ENCODE results near the gene PCIF1.

The PCIF1 gene

GRCh38 chr20:45904583-45905504 lies 29.6 kb upstream of the PCIF1 start:
- no peak for DNase-seq

GRCh38 chr20:45905505-45906079 lies 28.9 kb upstream of the PCIF1 start:
- no peak for DNase-seq

DNA sequence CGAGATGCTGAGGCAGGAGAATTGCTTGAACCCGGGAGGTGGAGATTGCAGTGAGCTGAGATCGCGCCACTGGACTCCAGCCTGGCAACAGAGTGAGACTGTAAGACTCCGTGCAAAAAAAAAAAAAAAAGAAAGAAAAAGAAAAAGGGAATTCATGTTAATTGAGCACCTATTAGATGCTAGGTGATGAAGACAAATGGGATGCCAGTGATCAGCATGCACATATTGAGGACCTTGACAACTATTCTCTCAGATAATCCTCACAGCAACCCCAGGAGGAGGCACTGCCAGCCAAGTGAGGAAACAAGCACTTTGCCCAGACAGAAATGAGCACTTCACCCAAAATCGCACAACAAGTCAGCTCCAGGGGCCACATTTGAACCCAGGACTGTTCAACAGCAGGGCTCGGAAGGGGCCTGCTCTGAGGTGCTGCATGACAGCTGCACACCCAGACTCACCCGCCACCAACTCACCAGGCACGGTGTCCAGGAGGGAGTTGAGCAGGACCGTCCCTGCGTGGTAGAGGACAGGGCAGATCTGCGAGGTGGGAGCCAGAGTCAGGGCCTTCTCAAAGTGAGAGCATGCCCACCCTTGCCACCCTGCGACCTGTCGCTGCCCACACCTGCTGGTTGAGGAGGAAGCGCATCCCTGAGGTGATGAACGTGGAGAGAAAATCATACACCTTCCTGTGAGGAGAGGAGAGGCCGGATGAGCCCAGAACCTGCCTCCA lies 27.1 kb upstream of the PCIF1 start:
- DNase-seq, result no peak

GRCh38 chr20:45908084-45908483 lies 26.4 kb upstream of the PCIF1 start:
- no peak for DNase-seq

GRCh38 chr20:45909336-45909808 lies 25.1 kb upstream of the PCIF1 start:
- DNase-seq, result no peak

- no peak for DNase-seq
Observed at GRCh38 chr20:45909817-45910669, 24.4 kb upstream of the PCIF1 start.

DNA sequence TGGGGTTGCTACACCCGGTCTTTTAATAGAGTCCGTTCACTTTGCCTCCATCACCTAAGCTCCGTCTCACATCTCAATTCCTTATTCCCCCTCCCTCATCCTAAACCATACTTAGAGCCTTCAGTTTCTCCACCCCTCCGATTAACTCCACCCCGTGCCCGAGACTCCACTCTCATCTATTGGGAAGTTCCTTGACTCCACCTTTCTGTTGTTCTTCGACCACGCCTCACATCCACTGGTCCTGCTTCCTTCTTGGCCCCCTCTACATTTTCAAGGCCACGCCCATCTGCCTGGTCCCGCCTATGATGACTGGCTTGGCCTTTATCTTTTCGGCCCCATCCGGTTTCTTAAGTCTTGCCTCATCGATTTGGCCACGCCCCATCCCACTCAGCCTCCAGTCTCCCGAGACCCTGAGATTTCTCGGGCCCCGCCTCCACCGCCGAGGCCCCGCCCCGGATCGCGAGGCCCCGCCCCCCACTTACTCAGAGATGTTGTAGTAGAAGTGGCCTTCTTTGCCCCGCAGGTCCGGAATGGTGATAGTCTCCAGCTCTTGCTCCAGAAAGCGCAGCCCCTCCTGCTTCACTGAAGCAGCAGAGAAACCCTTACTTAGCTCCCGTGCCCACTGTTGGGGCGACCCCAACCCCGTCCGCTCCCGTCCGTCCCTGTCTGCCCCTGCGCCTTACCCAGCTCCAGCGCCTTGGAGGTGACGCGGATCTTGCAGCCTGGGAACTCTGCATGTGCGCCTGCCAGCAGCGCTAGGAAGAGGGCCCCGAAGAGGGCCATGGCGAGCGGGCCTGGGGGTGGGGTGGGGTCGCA lies 23.6 kb upstream of the PCIF1 start:
- DNase-seq, result peak; percentile 22

DNA sequence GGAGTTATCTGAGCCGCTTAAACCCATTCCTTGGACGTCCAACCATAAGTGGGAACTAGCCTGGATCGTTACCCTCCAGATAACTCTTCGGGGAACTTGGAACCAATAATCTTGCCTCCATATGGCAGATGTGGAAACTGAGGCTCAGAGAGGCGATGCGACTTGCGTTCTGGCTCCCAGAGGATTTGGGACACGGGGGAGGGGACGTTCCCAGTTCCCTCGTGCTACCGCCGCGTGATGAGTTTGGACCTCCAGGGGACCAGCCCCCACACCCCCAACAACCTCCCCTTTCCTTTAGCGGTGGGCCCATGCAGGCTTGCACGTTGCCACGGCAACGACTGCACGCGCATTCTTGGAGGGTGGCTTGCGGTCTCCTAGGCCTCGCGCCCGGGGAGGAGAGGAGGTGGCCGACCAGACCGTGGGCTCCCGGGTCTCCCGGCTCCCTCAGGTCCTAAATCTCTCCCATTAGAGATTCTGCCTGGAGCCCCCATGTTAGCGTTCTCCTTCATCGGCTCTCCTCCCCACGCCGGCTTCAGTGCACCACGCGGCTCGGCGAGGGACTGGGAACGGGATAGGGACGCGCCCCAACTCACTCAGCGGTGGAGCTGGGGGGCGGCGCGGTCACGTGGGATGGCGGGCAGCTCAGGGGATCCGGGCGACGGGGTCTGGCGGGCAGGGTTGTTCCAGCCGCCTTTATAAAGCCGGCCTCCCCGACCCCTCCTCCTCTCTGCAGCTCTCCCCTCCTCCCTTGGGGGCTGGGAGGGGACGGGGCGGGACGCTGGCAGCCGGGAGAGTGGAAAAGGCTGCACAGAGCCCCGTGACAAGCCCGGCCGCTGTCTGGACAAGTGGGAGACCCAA lies 22.8 kb upstream of the PCIF1 start, which contains the start of gene PLTP:
Gene PLTP (minus strand): TSS at position 670 of the 858 bp plus-strand sequence. CDS start 703 bp downstream, outside the sequence.
- DNase-seq, result peak; percentile 41

- DNase-seq, result no peak
Observed at GRCh38 chr20:45912344-45912682, 22.2 kb upstream of the PCIF1 start.

DNA sequence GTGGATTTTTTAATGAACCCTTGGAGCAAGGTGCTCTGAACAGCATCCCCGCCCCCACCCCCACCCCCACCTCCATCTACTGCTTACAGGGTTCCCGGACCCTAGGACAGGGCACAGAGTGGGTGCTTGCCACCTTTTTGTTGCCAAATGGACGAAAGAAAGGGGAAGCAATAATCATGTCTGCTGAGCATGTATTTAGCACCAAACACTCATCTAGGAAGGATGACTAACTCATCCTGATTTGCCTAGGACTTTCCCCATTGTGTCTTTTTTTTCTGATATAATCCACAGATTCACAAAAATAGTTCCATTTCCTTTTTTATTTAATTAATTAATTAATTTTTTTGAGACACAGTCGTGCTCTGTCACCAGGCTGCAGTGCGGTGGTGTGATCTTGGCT lies 21.4 kb upstream of the PCIF1 start:
- DNase-seq, result no peak

- no peak for DNase-seq
Observed at GRCh38 chr20:45917790-45918141, 16.7 kb upstream of the PCIF1 start.

DNA sequence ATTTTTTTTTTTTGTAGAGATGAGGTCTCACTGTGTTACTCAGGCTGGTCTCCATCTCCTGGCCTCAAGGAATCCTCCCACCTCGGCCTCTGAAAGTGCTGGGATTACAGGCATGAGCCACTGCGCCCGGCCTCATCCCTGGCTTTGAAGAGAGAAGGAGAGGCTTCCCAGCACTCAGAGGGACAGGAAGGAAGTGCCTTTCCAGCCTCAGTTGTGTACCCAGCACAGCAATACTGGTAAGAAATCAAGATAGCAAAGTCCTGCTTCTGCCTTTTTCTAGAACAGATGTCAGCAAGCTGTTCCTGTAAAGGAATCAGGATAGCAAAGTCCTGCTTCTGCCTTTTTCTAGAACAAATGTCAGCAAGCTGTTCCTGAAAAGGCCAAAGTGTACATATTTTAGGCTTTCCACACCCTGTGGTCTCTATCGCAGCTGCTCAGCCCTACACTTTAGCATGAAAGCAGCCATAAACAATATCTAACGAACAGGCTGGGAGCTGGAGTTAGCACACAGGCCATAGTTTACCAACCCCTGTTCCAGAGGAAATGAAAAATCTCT lies 16.2 kb upstream of the PCIF1 start:
- DNase-seq, result no peak

DNA sequence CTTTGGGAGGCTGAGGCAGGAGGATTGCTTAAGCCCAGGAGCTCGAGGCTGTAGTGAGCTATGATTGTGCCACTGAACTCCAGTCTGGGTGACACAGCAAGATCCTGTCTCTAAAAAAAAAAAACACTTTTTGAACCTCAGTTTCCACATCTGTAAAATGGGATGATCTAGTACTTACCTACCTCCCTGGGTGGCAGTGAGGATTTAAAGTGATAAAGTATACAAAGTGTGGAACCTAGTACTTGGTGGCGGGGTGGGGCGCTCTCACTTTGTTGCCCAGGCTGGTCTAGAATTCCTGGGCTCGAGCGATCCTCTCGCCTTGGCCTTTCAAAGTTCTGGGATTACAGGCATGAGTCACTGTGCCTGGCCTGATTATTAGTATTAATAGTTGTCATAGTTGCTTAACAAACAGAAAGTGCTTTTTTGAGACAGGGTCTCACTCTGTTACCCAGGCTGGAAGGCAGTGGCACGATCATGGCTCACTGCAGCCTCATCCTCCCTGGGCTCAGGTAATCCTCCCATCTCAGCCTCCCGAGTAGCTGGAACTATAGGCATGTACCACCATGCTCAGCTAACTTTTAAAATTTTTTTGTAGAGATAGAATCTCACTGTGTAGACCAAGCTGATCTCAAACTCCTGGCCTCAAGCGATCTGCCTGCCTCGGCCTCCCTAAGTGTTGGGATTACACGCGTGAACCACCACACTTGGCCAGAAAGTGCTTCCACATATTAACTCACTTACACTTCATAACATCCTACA lies 15.5 kb upstream of the PCIF1 start:
- no peak for DNase-seq

DNA sequence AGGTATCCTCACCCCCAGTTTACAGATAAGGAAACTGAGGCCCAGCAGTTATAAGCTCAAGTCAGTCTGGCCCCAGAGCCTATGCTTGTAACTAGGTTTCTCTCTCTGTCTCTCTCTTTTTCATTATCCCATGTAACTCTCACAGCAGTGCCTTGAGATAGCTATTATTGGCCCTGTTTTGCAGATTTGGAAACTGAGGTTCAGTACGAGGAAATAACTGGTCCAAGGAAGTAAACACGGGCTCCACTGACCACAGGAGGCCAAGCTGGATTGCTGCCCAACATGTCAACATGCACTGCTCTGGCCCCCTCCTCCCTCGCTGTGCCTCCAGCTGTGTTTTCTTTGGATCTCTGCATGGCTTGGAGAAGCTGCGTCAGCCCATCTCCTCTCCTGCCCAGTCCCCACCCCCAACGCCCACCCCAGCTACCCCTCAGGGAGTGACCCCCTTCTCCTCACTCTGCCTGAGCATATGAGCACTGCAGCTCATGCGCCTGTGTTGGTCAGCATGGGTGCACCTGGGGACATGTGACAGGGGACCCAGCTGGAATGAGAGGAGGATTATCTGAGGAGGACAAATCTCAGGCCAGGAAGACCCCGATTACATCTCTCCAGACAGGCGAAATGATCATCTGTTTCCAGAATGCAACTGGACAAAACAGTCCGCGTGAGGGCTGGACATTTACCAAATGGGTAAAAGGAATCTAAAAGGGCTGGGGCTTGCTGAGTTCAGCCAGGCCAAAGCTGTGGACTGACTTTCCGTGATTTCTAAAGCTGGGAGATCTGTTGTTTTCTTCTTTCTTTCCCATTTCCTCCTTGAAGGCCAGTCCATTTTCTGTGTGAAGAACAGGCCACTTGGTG lies 14.7 kb upstream of the PCIF1 start:
- DNase-seq, result no peak

DNA sequence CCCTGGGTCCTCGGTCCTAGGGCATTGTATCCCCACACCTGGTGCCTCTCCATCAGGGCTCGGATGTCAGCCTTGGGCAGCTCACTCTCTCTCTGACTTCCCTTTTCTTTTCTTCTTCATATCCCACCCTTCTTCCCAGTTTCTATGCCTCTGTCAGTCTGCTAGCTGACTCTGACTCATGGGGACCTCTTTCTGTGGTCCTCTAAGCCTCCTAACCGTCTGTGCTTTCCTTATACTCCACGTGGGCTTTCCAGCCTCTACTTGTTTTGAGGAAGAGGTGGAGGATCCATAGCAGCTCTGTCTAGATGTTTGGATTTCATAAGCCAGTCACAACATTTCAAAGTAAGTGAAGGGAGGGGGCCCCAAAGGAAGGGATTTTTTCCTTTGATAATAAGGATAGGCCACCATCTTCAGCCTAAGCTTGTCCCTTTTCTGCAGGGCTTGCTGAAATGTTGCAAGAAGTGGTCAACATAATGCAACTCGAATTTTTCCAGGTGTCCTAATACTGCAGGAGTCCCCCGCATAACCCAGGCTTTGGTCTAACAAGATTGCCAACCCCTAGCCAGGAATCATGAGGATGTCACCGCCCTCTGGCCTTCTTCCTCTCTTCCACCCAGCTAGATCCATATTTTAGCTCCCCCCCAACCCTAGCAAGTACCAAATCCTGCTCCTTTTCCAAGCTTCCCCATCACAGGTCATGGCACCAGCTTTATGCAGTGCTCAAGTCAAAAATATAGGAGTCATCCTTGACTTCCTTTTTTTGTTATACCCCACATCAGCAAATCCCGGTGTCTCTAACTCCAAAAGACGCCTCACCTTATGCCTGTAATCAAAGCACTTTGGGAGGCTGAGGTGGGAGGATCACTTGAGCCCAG lies 13.8 kb upstream of the PCIF1 start:
- DNase-seq, result no peak

DNA sequence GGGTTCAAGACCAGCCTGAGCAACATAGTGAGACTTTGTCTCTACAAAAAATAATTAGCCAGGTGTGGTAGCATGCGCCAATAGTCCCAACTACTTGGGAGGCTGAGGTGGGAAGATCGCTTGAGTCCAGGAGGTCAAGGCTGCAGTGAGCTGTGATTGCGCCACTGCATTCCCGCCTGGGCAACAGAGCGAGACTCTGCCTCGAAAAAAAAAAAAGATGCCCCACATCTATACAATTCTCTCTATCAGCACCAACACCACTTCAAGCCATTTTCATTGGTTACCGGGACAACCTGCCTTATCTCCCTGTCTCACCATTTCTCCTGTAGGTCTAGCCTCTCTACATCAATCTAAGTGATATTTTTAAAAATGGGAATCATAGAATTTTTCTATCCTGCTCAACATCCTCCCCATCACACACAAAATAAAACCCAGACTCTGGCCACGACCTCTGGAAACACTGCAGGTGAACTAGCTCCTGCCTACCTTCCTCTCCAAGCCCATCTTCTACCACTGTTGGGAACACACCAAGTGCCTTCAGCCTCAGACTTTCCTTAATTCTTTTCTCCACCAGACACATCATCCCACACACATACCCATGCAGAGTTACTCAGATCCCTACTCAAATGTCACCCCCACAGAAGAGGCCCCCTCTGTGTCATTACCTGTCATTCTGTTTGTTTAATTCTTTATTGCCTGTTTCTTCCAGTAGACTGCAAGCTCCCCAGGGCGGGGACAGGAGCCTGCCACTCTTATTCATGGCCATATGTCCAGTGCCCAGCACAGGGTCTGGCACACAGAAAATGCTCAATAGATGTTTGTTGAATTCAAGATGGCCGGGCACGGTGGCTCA lies 12.9 kb upstream of the PCIF1 start:
- no peak for DNase-seq

Data from NCI-H1105 treated with DMSO at 0.1 percent for 48 hours (cell line).